Kasumi-1 (cell line): ENCODE data around the gene ENOX1.
"Not testable (repeated sequence)": the region's sequence is repeated elsewhere in the genome, so short reads cannot be mapped to it uniquely, and the experiment has no call there.

ENCODE experiments used
- DNase-seq, 2 experiments: peaks; one replicate each; lab custom pipeline; 2025; lab: John Stamatoyannopoulos, UW

The ENOX1 gene

GRCh38 chr13:43204591-43204990, 582.2 kb downstream of the ENOX1 start:
- DNase-seq: no peak

DNA sequence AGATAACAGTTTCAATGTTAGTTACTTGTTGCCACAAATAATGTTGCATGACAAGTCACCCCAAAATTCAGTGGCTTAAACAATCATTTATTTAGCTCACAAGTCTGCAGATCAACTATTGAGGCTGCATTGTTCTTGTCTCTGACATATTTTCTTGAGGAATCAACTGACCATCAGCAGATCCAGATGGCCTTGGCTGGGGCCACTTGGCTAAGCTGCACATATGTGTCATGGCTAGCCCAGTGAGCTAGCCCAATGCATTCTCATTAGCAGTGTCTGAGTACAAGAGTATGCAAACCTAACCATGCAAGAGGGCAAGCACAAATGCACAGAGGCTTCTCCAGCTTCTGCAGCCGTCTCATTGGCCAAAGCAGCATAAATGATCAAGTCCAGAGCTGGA, 583.0 kb downstream of the ENOX1 start:
- no peak for DNase-seq

DNA sequence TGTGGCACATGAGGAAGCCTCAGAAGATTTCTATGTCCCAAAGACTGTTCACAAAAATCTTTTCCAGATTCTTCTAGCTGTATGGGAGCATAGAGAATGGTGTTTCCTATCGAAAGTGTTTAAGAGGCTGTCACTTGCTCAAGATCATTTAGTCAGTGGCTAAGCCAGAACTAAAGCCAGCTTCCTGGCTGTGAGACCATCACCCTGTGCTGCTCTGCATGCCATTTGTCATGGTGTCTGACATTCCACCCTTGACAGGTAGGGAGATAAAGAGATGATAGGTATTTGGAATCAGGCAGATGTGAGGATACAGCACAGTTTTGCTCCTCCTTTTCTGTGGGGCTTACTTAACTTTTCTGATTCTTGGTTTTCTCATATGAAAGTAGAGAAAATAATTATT, 586.0 kb downstream of the ENOX1 start:
- no peak for DNase-seq

DNA sequence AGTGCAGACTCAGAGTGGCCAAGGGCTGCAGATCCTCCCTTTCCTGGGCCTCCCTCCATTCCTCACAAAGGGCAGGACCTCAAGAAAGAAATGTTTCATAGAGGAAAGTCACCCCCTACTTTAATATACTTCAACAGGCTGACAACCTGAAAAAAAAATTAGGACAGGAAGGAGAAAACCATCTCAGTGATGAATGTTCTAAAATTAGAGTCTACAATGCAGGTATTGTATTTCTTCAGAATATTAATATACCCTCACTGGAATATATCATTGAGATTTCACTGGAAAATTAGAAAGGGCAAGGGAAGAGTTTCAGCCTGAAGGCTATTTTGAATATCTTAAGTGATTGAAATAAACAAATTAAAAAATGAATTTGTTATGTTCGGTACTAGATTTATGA, 586.5 kb downstream of the ENOX1 start:
- DNase-seq: no peak

GRCh38 chr13:43196750-43197370, 589.9 kb downstream of the ENOX1 start:
- DNase-seq: no peak

- no peak for DNase-seq
Measured at GRCh38 chr13:43196086-43196621, 590.6 kb downstream of the ENOX1 start.

DNA sequence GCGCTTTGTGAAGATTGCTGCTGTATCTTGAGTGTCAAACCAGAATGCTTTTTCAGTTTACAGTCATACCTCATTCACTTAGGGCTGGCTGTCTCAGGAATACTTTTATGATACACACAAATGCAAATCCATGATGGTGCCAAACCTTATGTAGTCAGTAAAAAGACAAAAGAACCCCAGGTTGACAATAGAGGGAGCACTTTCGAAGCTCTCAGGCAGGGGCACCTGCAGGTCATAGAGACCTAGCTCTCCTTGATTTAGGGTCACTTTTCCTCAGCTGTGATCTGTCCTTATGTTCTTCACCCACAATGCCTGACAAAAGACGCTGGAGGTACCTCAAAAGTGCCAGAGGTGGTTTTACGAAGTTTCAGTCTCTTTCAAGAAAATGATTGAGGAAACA, 591.2 kb downstream of the ENOX1 start:
- no peak for DNase-seq

DNA sequence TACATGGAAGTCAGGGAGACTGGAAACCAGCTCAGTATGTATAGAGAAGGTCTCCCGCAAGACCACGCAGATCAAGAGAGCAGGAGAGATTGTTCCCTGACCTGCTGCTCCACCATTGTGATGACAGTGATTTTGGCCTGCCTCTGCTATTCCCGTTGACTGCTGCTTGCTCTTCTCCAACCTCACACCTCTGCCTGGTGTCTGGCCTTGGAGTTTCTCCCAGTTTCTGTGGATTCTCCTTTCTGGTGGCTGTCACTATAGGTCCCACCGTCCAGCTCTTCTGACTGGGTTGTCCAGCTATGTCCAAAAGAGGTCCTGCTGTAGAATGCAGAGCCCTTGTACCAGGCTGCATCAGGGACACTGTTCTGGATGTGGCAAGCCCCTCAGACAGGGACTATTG, 591.7 kb downstream of the ENOX1 start:
- DNase-seq: no peak

- no peak for DNase-seq
Measured at GRCh38 chr13:43193789-43194420, 592.9 kb downstream of the ENOX1 start.

GRCh38 chr13:43191546-43191945, 595.2 kb downstream of the ENOX1 start:
- DNase-seq: no peak

DNA sequence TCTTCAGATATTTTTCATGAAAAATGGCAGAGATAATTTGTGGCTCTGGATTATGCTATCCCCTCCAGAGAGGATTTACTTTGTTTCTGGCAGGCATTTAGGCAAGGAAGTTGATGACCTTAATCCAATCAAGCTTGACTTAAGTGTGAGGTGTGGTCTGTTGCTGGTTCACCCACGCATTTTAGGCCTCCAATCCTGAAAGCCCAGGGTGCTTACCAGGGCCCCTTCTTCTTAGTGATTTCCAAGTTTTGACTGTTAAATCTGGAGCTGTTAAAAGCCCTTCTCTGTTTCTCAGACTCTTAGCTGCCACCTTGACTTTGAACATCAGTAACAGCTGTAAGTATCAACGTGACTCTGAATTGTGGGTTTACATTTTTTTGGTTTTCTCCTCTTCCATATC, 601.5 kb downstream of the ENOX1 start:
- DNase-seq: no peak

DNA sequence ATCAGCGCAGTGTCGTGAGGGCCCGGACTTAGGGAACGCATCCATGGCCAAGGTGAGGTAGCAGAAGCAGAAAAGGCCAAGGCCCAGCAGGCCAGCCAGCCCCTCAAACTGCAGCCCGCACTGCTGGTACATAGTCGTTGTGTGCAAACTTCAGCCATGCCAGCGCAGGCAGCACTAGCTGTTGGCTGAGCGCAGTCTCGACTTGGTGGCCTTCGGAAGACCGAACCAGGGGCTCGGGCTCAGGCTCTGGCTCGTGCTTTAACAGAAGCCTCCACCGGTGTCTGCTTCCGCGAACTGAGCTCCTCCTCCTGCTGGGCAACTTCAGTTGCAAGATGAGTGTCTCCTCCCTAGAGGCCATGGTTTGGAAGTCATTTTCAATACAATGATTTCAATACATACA, 605.9 kb downstream of the ENOX1 start:
- no peak for DNase-seq

DNA sequence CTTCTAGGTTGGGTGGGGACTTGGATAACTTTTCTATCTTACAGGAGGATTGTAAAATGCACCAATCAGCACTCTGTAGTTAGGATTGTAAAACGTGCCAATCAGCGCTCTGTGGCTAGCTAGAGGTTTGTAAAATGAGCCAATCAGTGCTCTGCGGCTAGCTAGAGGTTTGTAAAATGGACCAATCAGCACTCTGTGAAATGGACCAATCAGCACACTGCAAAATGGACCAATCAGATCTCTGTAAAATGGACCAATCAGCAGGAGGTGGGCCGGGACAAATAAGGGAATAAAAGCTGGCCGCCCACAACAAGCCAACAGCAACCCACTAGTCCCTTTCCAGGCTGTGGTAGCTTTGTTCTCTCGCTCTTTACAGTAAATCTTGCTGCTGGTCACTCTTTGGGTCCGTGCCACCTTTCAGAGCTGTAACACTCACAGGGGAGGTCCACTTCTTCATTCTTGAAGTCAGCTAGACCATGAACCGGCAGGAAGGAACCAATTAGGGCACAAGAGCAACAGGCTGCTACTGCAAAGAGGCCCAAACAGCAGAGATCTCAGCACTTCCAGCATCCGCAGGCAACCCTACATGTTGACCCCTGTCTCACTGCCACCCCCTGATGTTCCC, 606.6 kb downstream of the ENOX1 start:
- DNase-seq: no peak

DNA sequence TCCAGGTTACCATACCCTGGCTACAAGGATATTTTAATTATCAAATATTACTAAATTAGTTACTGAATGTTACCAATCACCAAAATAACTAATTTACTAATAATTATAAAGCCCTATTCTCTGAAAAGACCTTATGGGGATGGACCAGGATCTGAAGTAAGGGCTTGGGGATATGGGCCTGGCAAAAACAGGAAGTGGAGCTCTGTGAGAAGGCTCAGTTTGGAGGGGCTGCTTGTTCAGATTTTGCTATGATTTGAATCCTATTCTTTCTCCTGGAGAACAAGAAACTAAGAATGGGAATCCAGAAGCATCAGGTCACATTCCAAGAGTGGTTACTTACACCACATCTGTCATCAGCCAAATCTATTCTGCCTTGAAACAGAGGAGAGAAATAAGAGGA, 615.3 kb downstream of the ENOX1 start:
- DNase-seq: peak; percentile 2 to 3

DNA sequence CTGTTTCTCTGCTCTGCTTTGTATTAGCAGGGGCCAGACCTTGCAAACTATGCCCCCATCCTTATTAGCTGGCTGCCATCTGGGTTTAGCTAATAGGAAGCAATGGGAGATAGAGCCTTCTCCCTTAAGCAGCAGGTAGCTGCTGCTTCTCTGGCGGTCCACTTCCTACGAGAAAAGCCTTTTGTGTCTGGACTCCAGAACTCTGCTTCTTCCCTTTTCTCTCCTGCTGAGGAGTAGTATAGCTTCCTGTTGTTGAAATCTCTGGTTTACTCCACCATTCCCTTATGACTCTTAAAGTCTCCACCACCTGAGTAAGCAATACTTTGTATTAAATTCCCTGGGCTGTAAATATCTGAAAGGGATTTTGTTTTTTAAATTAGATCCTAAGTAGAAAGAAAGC, 616.3 kb downstream of the ENOX1 start:
- peak; percentile 12 to 40 for DNase-seq

- not testable (repeated sequence) for DNase-seq
Measured at GRCh38 chr13:43168434-43168833, 618.3 kb downstream of the ENOX1 start.

DNA sequence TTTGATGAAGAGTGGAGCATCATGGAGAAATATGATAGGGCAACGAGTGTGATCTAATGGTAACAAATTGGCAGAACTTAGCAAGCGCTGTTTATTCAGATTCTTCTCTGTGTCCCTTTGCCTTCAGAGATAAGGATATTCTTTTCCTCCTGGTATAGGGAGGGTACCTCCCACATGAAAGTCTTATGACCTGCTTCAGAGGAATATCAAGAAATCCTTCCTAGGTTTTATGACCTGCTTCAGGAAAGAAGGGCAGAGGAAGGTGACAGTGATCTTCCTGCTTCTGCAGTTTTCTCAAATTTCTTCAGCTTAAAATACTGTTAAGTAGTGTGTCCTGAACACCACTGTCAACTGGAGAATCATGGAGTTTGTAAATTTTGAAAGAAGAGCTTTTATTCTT, 619.0 kb downstream of the ENOX1 start:
- DNase-seq: no peak

DNA sequence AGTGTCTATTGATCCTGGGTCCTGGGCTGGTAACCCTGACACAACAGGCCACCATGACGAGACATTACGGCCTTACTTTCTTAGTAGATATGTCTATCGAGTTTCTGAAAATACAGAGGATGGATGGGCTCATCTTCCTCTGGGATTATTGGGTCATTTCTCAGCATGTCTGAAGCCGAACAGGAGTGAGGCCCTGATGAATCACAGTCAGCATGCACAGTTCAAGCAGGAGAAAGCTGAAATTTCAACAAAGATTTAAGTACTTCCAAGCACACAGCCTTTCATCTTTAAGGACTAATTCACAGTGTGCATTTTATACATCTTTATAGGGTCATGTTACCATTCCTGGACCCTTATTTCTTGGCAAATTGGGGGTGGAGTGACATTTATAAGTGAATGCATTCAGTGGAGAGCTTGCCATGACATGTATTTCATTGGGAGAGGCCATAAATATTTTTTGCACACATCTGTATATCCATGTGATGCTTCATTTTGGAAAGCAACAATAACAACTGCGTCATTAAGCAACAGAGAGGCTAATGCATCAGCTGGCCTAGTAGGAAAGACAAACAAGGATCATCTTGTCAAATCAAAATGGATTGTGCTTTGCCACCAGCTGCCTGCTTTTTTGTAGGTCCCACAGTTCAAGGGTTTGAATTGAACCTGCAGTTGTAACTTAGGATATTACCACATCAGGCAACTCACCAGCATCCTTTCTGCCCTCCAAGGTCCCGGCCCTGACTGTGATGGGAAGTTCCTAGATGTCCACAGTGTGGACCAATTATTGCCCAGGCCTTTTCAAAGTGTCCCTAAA, 619.9 kb downstream of the ENOX1 start:
- no peak for DNase-seq
